Stimulated activated naive CD8-positive, alpha-beta T cell treated with anti-CD3 and anti-CD28 coated beads, Interleukin-15, amount 100 ng/mL, for 72 hours (primary cell): ENCODE measurements around the gene AGAP3.

Experiments used
- ATAC-seq: fragments of 150-1000 bp; cut with Tn5 transposase; 2 replicates; pipeline ENCODE4 v1.10.0; 2021; ENCODE audit warnings: mild to moderate bottlenecking, moderate library complexity
- DNase-seq, 2 donors: peaks; one replicate each; pipeline ENCODE4 v3.0.0; 2021 to 2022
- H3K27ac Mint-ChIP-seq, 2 donors: one replicate each; pipeline ENCODE4 v1.8.0; 2022; ENCODE audit warnings: mild to moderate bottlenecking in 2 of 2, mixed read lengths in 2 of 2, moderate library complexity in 2 of 2
- H3K27me3 Mint-ChIP-seq: one replicate; pipeline ENCODE4 v1.8.0; 2022; ENCODE audit warnings: mixed read lengths
- H3K4me1 Mint-ChIP-seq: one replicate; pipeline ENCODE4 v1.8.0; 2022; ENCODE audit warnings: mild to moderate bottlenecking, mixed read lengths
- H3K4me3 Mint-ChIP-seq, 2 donors: one replicate each; pipeline ENCODE4 v1.8.0; 2022; ENCODE audit warnings: mild to moderate bottlenecking in 2 of 2, mixed read lengths in 2 of 2, moderate library complexity in 1 of 2
- H3K9me3 Mint-ChIP-seq, 2 donors: one replicate each; pipeline ENCODE4 v1.8.0; 2022; ENCODE audit warnings: mixed read lengths in 2 of 2

AGAP3 gene

DNA sequence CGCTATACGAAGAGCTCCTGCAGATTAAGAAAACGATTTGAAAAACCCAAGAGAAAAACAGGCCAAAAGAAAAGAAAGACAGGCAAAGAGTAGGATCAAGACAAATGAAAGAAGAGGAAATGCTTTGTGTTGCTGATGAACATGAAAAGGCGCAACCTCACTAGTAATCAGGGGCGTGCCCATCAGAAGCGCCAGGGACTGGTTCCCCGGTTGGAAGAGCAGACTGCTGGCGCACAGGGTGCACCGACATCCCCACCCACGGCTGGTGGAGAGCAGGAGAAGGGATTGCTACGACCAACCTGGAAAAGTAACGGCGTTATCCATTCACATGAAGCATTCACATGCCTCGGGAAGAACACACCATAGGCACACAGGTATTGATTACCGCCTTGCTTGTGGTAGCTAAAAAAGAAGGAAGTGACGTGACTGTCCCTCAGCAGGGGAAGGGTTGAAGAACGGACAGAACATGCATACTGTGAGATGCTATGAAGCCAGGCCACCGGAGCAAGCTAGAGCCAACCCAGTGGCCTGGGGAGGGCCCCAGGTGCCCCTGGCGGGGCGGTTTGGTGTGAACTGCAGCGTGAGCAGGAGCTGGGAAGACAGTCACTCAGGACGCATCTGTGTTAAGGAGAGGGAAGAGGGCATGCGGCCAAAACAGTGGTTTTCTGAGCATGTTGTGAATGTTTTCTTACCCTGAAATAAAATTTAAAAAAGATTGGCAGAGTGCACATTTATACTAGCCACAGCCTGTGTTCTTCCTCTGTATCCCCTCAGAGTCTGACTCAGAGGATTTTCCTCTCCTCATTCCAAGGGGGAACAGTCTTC is 18.3 kb downstream of the AGAP3 start:
- Mint-ChIP-seq H3K9me3 (no peaks in the 10 kb centered on the region), H3K4me1 (no peaks in the 10 kb centered on the region)
- ATAC-seq: no peak

DNA sequence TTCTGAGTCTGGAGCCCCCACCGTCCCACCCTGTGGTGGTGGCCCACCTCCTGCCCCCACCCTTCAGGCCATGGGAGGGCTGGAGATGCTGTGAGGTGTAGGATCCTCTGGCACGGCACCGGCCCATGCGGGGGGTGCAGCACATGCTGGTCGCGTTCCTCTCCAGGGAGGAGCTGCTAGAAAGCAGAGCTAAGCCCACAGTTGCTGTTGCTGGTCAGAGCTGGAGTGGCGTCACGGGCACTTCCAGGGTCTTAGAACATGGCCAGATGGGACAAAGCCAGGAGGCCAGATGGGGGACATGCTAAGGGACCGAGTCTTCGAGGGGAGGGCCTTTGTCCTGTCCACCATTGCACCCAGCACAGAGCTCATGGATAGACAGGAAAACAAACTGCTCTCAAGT is 21.6 kb downstream of the AGAP3 start:
- H3K27ac Mint-ChIP-seq: no peak overlapping the region
- no peak overlapping the region for H3K4me3 Mint-ChIP-seq
- H3K9me3 Mint-ChIP-seq: no peaks in the 10 kb centered on the region
- no peak for ATAC-seq
- DNase-seq: no peak
- peaks cover 14% of the 10 kb centered on the region for H3K27me3 Mint-ChIP-seq
- no peaks in the 10 kb centered on the region for H3K4me1 Mint-ChIP-seq

More for the DNA sequence above, 18.3 kb downstream of the AGAP3 start:
- DNase-seq: no peak
- Mint-ChIP-seq H3K27me3 (peaks cover 8% of the 10 kb centered on the region), H3K4me3 (no peak overlapping the region), H3K27ac (no peak overlapping the region)

DNA sequence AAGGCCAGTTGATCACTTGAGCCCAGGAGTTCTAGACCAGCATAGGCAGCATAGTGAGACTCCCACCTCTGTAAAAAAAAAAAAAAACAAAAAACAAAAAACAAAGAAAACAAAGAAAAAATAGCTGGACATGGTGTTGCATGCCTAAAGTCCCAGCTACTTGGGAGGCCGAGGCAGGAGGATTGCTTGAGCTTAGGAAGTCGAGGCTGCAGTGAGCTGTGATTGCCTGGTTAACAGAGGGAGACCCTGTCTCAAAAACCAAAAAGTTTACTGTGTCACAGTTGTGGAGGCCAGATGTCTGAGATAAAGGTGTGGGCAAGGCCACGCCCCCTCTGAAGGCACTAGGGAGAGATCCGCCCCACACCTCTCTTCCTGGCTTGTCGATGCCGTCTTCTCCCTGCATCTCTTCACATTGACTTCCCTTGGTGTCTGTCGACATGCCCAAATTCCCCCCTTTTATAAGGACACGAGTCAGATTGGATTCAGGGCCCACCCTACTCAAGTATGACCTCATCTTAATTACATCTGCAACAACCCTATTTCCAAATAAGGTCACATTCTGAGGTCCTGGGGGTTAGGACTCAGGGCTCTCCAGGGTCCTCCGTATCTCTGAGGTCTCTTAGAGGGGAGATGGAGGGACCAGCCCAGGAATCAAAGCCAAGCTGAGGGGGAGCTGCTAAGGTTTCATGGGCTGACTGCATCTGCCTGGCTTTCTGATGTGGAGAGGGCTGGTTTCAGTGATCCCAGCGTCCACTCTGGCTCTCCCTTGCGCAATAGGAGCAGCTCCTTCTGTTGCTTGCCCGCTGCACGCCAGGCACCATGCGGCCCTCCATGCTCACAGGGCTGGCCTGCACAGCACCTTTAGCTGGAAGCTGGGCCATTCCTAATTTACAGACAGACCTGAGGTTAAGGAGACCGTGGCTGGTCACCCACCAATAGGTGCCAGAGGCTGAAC is 23.1 kb downstream of the AGAP3 start:
- DNase-seq (no peak), ATAC-seq (no peak)
- no peak overlapping the region for H3K27ac Mint-ChIP-seq
- H3K4me3 Mint-ChIP-seq: no peak overlapping the region
- H3K4me1 Mint-ChIP-seq: no peaks in the 10 kb centered on the region
- H3K27me3 Mint-ChIP-seq: peaks cover 22% of the 10 kb centered on the region
- H3K9me3 Mint-ChIP-seq: no peaks in the 10 kb centered on the region

DNA sequence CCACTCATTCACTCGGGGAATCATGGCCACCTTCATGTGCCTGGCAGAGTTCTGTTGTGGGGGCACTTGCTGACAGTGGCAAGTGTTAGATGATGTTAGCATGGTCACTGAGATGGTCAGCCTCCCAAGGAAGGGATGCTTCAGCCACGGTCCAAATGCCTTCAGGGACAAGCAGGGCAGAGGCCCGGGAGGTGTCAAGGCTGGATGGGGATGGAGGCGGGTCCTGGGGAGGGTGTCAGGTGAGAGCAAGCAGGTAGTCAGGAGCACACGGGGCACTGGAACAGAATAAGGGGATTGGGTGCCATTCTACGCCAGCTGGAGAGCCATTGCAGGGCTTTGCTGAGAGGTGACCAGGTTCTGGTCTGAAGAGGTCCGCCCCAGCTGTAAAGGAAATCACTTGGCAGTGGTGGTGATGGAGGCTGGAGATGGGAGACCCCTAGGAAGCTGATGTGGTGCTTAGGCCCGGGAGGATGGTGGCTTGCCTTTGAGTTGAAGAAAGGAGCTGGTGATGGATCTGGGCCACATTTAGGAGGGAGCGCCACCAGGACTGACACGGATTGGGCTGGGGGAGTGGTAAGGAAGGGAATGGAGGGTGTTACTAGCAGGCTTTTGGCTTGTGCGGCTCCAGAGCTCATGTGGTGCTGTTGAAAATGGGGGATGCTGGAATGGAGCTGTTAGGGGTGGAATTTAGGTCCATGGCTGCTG is 24.1 kb downstream of the AGAP3 start:
- H3K9me3 Mint-ChIP-seq: no peaks in the 10 kb centered on the region
- DNase-seq: no peak
- no peak for ATAC-seq
- peaks cover 15% of the 10 kb centered on the region for H3K27me3 Mint-ChIP-seq
- no peak overlapping the region for H3K4me3 Mint-ChIP-seq
- no peaks in the 10 kb centered on the region for H3K4me1 Mint-ChIP-seq
- no peak overlapping the region for H3K27ac Mint-ChIP-seq

DNA sequence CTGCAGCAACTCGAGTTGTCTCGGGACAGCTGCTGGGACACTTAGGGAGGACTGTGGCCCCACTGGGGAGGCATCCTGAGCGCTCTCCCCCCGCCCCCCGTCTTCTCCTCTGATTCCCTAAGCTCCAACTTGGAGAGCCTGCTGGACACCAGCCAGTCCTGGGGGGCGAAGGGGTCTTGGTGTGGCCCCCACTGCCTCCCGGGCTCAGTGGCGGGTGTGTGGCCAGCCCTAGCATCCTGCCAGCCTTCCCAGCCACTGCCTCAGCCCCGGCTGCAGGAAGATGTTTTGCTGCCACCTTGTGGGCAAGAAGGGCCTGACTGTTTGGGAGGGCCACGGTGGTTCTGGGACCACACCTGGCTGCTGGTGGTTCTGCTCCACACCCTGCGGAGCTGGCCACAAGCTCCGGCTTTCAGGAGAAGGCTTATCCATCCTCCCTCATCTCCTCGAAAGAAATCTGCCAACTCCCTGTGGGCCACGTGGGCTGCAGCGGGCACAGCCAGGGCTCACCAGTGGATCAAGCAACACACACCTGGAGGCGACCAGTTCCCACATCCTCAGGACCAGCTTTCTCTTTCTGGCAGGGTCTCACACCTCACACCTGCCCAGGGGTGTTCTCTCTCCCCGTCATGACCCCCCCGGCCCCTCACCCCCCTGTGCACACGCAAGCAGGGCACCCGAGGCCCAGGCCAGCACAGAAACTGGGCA is 24.8 kb downstream of the AGAP3 start:
- Mint-ChIP-seq H3K27me3 (peaks cover 21% of the 10 kb centered on the region), H3K4me1 (peaks cover 5% of the 10 kb centered on the region), H3K27ac (no peak overlapping the region), H3K9me3 (no peaks in the 10 kb centered on the region), H3K4me3 (no peak overlapping the region)
- peak; percentile 75 for ATAC-seq
- DNase-seq: peak; percentile 67 to 74

DNA sequence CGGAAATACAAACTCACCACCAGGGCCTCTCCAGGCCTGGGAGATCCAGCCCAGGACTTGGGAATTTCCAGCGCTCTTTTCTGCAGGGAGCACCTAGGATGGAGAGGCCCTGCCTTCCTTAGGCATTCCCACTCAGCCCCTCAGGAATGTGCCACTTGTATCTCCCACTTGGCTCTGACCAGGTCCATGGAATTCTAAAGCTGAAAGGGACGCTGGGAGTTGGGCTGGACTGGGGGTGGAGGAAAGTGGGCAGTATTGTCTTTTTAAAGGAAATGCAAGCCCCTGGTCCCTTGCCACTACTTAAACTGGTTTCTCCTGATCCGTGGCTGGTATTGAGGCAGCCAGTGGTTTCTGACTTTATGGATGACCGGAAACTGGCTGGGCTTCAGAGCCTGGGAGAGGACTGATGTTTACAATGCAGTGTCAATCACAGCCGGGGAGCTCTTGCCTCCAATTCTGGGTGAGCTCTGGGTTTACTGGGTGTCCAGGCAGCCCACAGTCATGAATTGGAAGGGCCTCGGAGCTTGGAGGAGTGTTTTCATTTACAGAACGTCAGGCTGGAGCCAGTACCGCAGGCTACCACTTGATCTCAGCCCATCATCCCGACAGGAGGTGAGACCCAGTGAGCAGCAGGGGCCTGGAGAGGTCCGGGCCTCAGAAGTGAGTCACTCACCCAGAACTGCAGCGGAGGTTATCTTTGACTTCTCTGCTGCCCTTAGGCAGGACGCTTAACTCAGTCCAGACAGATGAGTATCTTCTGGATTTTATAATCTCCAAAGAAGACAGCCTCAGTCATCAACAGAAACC is 27.3 kb downstream of the AGAP3 start:
- ATAC-seq: no peak
- H3K27me3 Mint-ChIP-seq: peaks cover 23% of the 10 kb centered on the region
- DNase-seq: no peak
- peak overlapping the region in 1 of 2 donors; percentile 22 for H3K4me3 Mint-ChIP-seq
- peaks cover 13% of the 10 kb centered on the region for H3K4me1 Mint-ChIP-seq
- H3K27ac Mint-ChIP-seq: no peak overlapping the region
- no peaks in the 10 kb centered on the region for H3K9me3 Mint-ChIP-seq

DNA sequence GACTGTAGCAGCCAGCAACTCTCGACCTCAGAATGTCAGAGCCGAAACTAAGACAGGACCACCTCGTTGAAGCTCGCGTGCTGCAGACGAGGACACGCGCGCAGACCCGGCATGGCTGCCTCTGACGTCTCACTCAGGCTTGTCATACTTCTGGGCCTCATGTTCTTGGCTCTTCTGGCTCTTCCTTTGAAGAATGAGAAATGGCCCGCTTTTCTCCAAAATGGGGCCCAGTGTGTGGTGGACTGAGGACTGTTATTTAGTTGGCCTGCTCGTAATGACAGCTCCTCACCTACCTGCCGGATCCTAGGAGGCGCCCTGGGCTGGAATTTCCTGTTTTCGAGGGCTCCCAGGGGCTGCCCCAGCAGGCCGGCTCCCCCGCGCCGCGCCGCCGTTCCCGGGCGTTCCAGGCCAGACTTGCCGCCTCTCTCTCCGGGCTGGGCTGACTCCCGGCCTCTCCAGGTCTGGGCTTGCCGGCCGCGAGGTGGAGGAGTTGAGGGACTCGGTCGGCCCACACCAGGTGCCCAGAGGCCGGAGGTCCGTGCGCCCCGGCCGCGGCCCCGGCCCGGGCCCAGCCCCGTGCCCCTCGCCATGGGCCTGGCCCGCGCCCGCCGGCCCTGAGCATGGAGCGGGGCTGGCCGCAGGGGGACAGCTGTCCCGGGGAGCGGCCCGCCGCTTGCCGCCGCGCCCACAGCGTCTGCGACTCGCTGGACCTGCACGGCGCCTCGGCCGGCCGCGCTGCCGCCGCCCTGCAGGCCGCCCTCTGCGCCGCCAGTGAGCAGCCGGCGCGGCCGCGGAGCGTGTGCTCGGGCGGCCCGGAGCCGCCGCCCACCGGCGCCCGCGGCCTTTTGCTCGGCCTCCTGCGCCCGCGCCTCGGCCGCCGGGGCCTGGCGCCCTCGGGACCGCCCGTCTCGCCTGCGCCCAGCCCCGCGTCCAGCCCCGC is 28.1 kb downstream of the AGAP3 start:
- peaks cover 13% of the 10 kb centered on the region for H3K4me1 Mint-ChIP-seq
- H3K27me3 Mint-ChIP-seq: peaks cover 23% of the 10 kb centered on the region
- peak overlapping the region; percentile 2 to 4 for H3K4me3 Mint-ChIP-seq
- ATAC-seq (peak; percentile 31), DNase-seq (no peak)
- H3K9me3 Mint-ChIP-seq: no peaks in the 10 kb centered on the region
- no peak overlapping the region for H3K27ac Mint-ChIP-seq

DNA sequence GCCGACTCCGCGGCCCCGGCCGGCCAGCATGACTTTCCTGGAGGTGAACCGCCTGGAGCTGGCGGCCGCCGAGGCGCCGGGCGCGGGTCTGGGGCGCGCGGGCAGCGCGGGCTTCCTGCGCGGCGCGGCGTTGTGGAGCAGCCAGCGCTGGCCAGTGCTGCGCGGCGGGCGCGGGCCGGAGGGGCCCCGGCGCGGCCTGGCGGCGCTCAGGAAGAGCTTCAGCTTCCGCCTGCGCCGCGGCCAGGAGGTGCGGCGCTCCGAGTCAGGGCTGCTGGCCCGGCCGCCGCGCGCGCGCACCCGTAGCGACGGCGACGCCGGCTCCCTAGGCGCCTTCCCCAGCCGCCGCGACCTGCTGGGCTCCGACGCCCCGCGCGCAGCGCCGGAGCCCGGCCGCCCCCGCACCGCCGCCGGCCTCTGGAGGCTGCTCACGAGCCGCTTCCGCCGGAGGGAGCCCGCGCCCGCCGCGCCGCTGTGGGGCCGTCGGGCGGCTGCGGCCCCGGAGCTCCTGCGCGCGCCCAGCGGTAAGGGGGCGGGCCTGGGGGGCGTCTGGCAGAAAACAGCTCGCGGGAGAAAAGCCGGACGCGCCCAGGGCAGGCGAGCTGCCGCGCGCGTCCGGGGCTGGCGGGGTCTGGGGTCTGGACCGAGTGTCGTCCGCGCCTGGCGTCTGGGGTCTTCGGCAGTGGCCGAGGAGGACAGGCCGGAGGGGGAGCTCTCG is 29.0 kb downstream of the AGAP3 start:
- Mint-ChIP-seq H3K4me3 (peak overlapping the region; percentile 57 to 60), H3K4me1 (peaks cover 13% of the 10 kb centered on the region), H3K9me3 (no peaks in the 10 kb centered on the region), H3K27me3 (peaks cover 23% of the 10 kb centered on the region), H3K27ac (no peak overlapping the region)
- DNase-seq: peak; percentile 46 to 47
- ATAC-seq: peak; percentile 68

DNA sequence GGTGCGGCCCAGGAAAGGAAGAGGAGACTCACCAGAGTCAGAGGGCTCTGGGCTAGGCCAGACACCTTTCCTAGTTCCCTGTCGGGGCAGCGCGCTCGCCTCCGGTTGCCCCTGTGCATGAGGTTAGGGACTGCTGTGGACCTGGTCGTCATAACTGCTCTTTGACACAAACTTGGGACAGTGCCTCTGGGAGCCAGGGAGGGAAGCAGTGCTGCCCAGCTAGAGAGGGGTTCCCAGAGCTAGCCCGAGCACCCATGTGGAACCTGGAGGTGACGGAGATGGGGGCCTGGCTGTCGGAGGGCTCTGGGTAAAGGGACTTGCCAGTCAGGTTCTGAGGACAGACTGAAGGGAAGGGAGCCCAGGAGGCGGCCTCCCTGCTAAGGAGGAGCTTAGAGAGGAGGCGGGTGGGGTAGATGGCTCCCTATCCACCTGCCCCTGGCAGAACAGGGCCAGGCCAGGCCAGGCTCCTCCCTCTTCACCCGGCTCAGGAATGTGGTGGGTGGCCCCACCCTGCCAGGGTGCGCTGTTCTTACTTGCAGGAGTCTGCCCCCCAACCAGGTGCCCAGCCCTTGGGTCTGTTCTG is 29.7 kb downstream of the AGAP3 start:
- DNase-seq: no peak
- no peaks in the 10 kb centered on the region for H3K9me3 Mint-ChIP-seq
- no peak for ATAC-seq
- H3K27ac Mint-ChIP-seq: no peak overlapping the region
- H3K4me1 Mint-ChIP-seq: peaks cover 13% of the 10 kb centered on the region
- peak overlapping the region; percentile 57 to 60 for H3K4me3 Mint-ChIP-seq
- peaks cover 23% of the 10 kb centered on the region for H3K27me3 Mint-ChIP-seq

DNA sequence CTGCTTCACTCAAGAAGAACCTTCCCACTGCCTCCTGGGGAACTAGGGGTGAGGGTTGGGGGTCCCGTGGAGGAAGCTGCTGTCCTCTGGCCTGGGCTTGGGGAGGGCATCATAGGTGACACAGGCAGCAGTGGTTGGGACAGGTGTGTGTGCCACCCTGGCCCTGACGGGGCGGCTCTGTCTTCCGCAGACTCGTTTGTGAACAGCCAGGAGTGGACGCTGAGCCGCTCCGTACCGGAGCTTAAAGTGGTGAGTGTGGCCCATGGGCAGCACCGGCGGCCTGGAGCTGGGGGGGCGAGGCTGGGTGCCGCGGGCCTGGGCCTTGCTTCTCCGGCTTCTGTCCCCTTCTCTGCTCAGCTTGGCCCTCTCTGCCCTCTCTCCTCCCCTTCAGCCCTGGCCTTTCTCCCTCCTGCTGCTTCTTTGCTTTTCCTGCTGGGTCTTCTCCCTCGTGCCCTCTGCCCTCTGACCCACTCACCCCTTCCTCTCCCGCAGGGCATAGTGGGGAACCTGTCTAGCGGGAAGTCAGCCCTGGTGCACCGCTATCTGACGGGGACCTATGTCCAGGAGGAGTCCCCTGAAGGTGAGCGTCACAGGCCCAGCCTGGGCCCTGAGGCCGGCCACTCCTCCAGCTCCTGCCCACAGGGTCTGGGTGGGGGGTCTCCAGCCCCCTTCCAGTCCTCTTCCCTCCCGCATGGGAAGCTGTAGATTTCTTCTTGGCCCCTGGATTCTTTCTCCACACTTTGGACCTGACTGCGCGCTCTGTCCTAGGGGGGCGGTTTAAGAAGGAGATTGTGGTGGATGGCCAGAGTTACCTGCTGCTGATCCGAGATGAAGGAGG is 30.5 kb downstream of the AGAP3 start:
- Mint-ChIP-seq H3K4me3 (peak overlapping the region; percentile 26 to 60), H3K27me3 (peaks cover 23% of the 10 kb centered on the region), H3K9me3 (no peaks in the 10 kb centered on the region), H3K27ac (no peak overlapping the region), H3K4me1 (peaks cover 13% of the 10 kb centered on the region)
- ATAC-seq (no peak), DNase-seq (no peak)

DNA sequence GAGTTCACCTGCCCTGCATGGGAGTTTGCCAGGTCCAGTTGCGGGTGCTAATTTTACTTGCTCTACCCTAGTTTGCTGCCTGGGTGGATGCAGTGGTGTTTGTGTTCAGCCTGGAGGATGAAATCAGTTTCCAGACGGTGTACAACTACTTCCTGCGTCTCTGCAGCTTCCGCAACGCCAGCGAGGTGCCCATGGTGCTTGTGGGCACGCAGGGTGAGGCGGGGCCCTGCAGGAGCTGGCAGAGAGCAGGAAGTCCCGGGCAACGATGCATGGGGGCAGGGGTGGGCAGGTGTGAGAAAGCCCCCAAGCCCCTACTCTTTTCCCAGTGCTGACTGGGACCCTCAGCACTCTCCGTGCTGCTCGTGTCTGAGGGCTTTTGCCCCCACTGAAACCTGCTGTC is 31.3 kb downstream of the AGAP3 start:
- Mint-ChIP-seq H3K4me1 (peaks cover 13% of the 10 kb centered on the region), H3K27ac (no peak overlapping the region), H3K27me3 (peaks cover 21% of the 10 kb centered on the region), H3K4me3 (peak overlapping the region; percentile 26 to 55), H3K9me3 (no peaks in the 10 kb centered on the region)
- DNase-seq (no peak), ATAC-seq (peak; percentile 24)
